ENCODE results near the gene MIEF1.

MIEF1 gene

GRCh38 chr22:39530692-39531331 lies 28.7 kb downstream of the MIEF1 start:
- Histone ChIP-seq H3K27me3 (ENCODE audit: insufficient read depth, poor library complexity, severe bottlenecking) (no peaks in the 10 kb centered on the region), H3K36me3 (ENCODE audit: low read depth) (peaks cover 39% of the 10 kb centered on the region), H3K4me3 (ENCODE audit: severe bottlenecking) (no peak overlapping the region), H3K9me3 (ENCODE audit: severe bottlenecking) (no peaks in the 10 kb centered on the region), H3K27ac (ENCODE audit: poor library complexity, severe bottlenecking) (no peak overlapping the region), H3K4me1 (ENCODE audit: insufficient read depth, poor library complexity, severe bottlenecking) (peaks cover 8% of the 10 kb centered on the region)
- ATAC-seq (ENCODE audit: low read depth): no peak
- DNase-seq (ENCODE audit: low spot score): no peak
- TF ChIP-seq CTCF (IDR thresholded peaks at IDR 0.05; ENCODE audit: poor library complexity, severe bottlenecking): peak; percentile 22

GRCh38 chr22:39532215-39533073 lies 30.4 kb downstream of the MIEF1 start, which contains the start of gene RPS19BP1:
Gene RPS19BP1 (minus strand): TSS chr22:39532748. CDS start chr22:39532738, 10 bp downstream.
- Histone ChIP-seq H3K36me3 (ENCODE audit: low read depth) (peaks cover 39% of the 10 kb centered on the region), H3K9me3 (ENCODE audit: severe bottlenecking) (no peaks in the 10 kb centered on the region), H3K27ac (ENCODE audit: poor library complexity, severe bottlenecking) (peak within 1 kb of the TSS; percentile 62), H3K27me3 (ENCODE audit: insufficient read depth, poor library complexity, severe bottlenecking) (no peaks in the 10 kb centered on the region), H3K4me3 (ENCODE audit: severe bottlenecking) (peak within 1 kb of the TSS; percentile 75), H3K4me1 (ENCODE audit: insufficient read depth, poor library complexity, severe bottlenecking) (peaks cover 7% of the 10 kb centered on the region)
- ATAC-seq (ENCODE audit: low read depth) (peak; percentile 78), DNase-seq (ENCODE audit: low spot score) (peak; percentile 99)
- no peak for TF ChIP-seq CTCF (IDR thresholded peaks at IDR 0.05; ENCODE audit: poor library complexity, severe bottlenecking)

GRCh38 chr22:39534092-39534506 lies 32.0 kb downstream of the MIEF1 start:
- Histone ChIP-seq H3K9me3 (ENCODE audit: severe bottlenecking) (no peaks in the 10 kb centered on the region), H3K4me3 (ENCODE audit: severe bottlenecking) (no peak overlapping the region), H3K27ac (ENCODE audit: poor library complexity, severe bottlenecking) (no peak overlapping the region), H3K36me3 (ENCODE audit: low read depth) (peaks cover 26% of the 10 kb centered on the region), H3K4me1 (ENCODE audit: insufficient read depth, poor library complexity, severe bottlenecking) (peaks cover 5% of the 10 kb centered on the region), H3K27me3 (ENCODE audit: insufficient read depth, poor library complexity, severe bottlenecking) (no peaks in the 10 kb centered on the region)
- no peak for DNase-seq (ENCODE audit: low spot score)
- no peak for ATAC-seq (ENCODE audit: low read depth)
- TF ChIP-seq CTCF (IDR thresholded peaks at IDR 0.05; ENCODE audit: poor library complexity, severe bottlenecking): no peak

- Histone ChIP-seq H3K27me3 (ENCODE audit: insufficient read depth, poor library complexity, severe bottlenecking) (no peaks in the 10 kb centered on the region), H3K4me1 (ENCODE audit: insufficient read depth, poor library complexity, severe bottlenecking) (peaks cover 3% of the 10 kb centered on the region), H3K9me3 (ENCODE audit: severe bottlenecking) (no peaks in the 10 kb centered on the region), H3K4me3 (ENCODE audit: severe bottlenecking) (no peak overlapping the region), H3K27ac (ENCODE audit: poor library complexity, severe bottlenecking) (no peak overlapping the region), H3K36me3 (ENCODE audit: low read depth) (peaks cover 21% of the 10 kb centered on the region)
- TF ChIP-seq CTCF (IDR thresholded peaks at IDR 0.05; ENCODE audit: poor library complexity, severe bottlenecking): peak; percentile 95
- ATAC-seq (ENCODE audit: low read depth): peak; percentile 47; the same call in 2 of the 3 replicates
- no peak for DNase-seq (ENCODE audit: low spot score)
Measured at GRCh38 chr22:39534591-39535356, 32.7 kb downstream of the MIEF1 start.
